ENCODE measurements around the gene GAS7.
A peak's percentile ranks its signal among the peaks of the same experiment; 100 is the strongest.
"Not testable (repeated sequence)": the region's sequence is repeated elsewhere in the genome, so short reads cannot be mapped to it uniquely, and the experiment has no call there.

Gene GAS7

GRCh38 chr17:10058921-10059683 lies 139.3 kb downstream of the GAS7 start:
- no peak for DNase-seq (ENCODE audit: low read depth)
- no peak overlapping the region for H3K4me3 ChIP-seq (ENCODE audit: low read depth, low read length)
- no peak for TF ChIP-seq CTCF (conservative IDR thresholded peaks at IDR 0.05; ENCODE audit: low read depth, low read length)

GRCh38 chr17:10057466-10057865 lies 140.9 kb downstream of the GAS7 start:
- not testable (repeated sequence) for H3K4me3 ChIP-seq (ENCODE audit: low read depth, low read length); DNase-seq (ENCODE audit: low read depth)

- H3K4me3 ChIP-seq (ENCODE audit: low read depth, low read length) = no peak overlapping the region
- TF ChIP-seq CTCF (conservative IDR thresholded peaks at IDR 0.05; ENCODE audit: low read depth, low read length) = no peak
- no peak for DNase-seq (ENCODE audit: low read depth)
These were observed 143.0 kb downstream of the GAS7 start for GRCh38 chr17:10055262-10055975.

GRCh38 chr17:10053782-10054540 lies 144.4 kb downstream of the GAS7 start:
- H3K4me3 ChIP-seq (ENCODE audit: low read depth, low read length) = no peak overlapping the region
- TF ChIP-seq CTCF (conservative IDR thresholded peaks at IDR 0.05; ENCODE audit: low read depth, low read length) = no peak
- DNase-seq (ENCODE audit: low read depth) = no peak

- DNase-seq (ENCODE audit: low read depth) = no peak
- H3K4me3 ChIP-seq (ENCODE audit: low read depth, low read length) = no peak overlapping the region
- no peak for TF ChIP-seq CTCF (conservative IDR thresholded peaks at IDR 0.05; ENCODE audit: low read depth, low read length)
These were observed 146.1 kb downstream of the GAS7 start for GRCh38 chr17:10052106-10052813.

- H3K4me3 ChIP-seq (ENCODE audit: low read depth, low read length) = no peak overlapping the region
- peak; percentile 6 for DNase-seq (ENCODE audit: low read depth)
- no peak for TF ChIP-seq CTCF (conservative IDR thresholded peaks at IDR 0.05; ENCODE audit: low read depth, low read length)
These were observed 147.3 kb downstream of the GAS7 start for GRCh38 chr17:10051112-10051511.

Data from choroid plexus epithelial cell (primary cell).